Fibroblast of lung (primary cell): Measurements from ENCODE around the gene GALK2. TPM values are rescaled to one million over a fixed set of nuclear protein-coding genes. Genes with fewer than 3 reads are reported as not detected.

Experiments used
- DNase-seq, 2 donors: peaks; one replicate each; pipeline versions ENCODE4 v3.0.0 to v3.0.0-alpha.2; 2010; ENCODE audit warnings: low read depth in 2 of 2
- H2AFZ ChIP-seq: 2 replicates; pipeline ENCODE4 v1.5.1; 2012; ENCODE audit warnings: low read length, control low read depth, inconsistent platforms
- H3K27ac ChIP-seq: 2 replicates; pipeline ENCODE4 v1.5.1; 2011; ENCODE audit warnings: low read length, control low read depth; ENCODE audit not compliant: insufficient read depth
- H3K27me3 ChIP-seq: 2 replicates; pipeline ENCODE4 v1.5.1; 2011; ENCODE audit warnings: mild to moderate bottlenecking, low read length; ENCODE audit not compliant: control insufficient read depth, insufficient read depth
- H3K36me3 ChIP-seq: 2 replicates; pipeline ENCODE4 v1.5.1; 2011; ENCODE audit warnings: low read length; ENCODE audit not compliant: control insufficient read depth, insufficient read depth
- H3K4me1 ChIP-seq: 2 replicates; pipeline ENCODE4 v1.5.1; 2011; ENCODE audit warnings: low read length; ENCODE audit not compliant: control insufficient read depth, insufficient read depth; ENCODE audit errors: extremely low read depth
- H3K4me2 ChIP-seq: 2 replicates; pipeline ENCODE4 v1.5.1; 2011; ENCODE audit warnings: low read length, control low read depth; ENCODE audit not compliant: insufficient read depth; ENCODE audit errors: extremely low read depth
- H3K4me3 ChIP-seq, 4 experiments: fragments of 200-600 bp in 1 of 4; sonication (generic) in 1 of 4; replicated peaks in 1 of 4; 2 replicates each; pipeline ENCODE4 v1.5.1; 2011 to 2016; ENCODE audit warnings: low read length in 4 of 4, low read depth in 3 of 4, mild to moderate bottlenecking in 3 of 4, control low read depth in 2 of 4, inconsistent platforms in 1 of 4, mixed read lengths in 1 of 4; ENCODE audit not compliant: insufficient read depth in 1 of 4; ENCODE audit errors: control extremely low read depth in 1 of 4
- H3K79me2 ChIP-seq: 2 replicates; pipeline ENCODE4 v1.5.1; 2012; ENCODE audit warnings: mild to moderate bottlenecking, low read length, inconsistent platforms; ENCODE audit not compliant: control insufficient read depth, insufficient read depth
- H3K9ac ChIP-seq: 2 replicates; pipeline ENCODE4 v1.5.1; 2011; ENCODE audit warnings: mild to moderate bottlenecking, low read length, control low read depth; ENCODE audit not compliant: insufficient read depth
- H3K9me3 ChIP-seq: 2 replicates; pipeline ENCODE4 v1.5.1; 2012; ENCODE audit warnings: low read depth, low read length; ENCODE audit not compliant: control insufficient read depth, insufficient read depth
- H4K20me1 ChIP-seq: 2 replicates; pipeline ENCODE4 v1.5.1; 2011; ENCODE audit warnings: low read length; ENCODE audit not compliant: control insufficient read depth, insufficient read depth; ENCODE audit errors: extremely low read depth
- EZH2 ChIP-seq: IDR thresholded peaks from 2 replicates; pipeline ENCODE4 v1.5.1; 2012; ENCODE audit warnings: low read length, control low read depth, mild to moderate bottlenecking; ENCODE audit errors: missing control alignments
- polyA plus RNA-seq, 2 donors: library from polyadenylated mRNA; depleted of rRNA in 1 of 2; stranded (reverse) in 1 of 2; unstranded in 1 of 2; fragments of >200 nt; gene quantifications; 2 replicates each; pipeline ENCODE4 v1.2.1, GENCODE V29; 2011 to 2012; ENCODE audit warnings: missing spikeins in 1 of 2
- total RNA-seq: library from RNA; depleted of rRNA; stranded (reverse); fragments of >200 nt; gene quantifications from 2 replicates; pipeline ENCODE4 v1.2.1, GENCODE V29; 2014
- TF ChIP-seq, protein P1 (sequence below), 2 donors: IDR thresholded peaks in 1 of 2; conservative IDR thresholded peaks in 1 of 2; 1 replicate in 1 of 2; 2 replicates in 1 of 2; pipeline ENCODE4 v1.5.1; 2011 to 2012; ENCODE audit warnings: low read length in 2 of 2, control low read depth in 1 of 2, inconsistent platforms in 1 of 2, low read depth in 1 of 2, mild to moderate bottlenecking in 1 of 2

Gene GALK2
- total and polyA plus RNA-seq, 2 donors (not counting 1 experiment from before 2014, with no cell fraction given), result 37.5 to 74.5 TPM

DNA sequence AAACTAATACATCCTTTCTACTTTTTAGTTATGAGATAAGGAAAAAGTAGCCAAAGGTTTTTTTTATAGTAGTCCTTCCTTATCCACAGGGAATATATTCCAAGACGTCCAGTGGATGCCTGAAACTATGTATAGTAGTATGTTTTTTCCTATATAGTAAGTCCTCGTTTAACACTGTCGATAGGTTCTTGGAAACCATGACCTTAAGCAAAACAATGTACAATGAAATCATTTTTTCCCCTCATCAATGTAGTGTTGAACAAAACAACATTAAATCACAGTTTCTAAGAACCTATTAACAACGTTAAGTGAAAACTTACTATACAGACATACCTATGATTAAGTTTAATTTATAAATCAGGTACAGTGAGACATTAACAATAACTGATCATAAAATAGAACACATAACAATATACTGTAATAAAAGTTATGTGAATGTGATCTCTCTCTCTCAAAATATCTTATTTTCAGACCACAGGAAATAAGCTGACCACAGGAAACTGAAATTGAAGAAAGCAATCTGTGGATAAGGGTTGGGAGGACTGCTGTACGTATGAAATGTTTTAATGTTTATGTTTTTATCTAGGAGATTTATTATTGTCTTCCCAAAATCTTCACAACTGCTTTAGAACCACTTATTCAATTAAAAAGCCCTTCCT lies 35.2 kb upstream of the GALK2 start:
- no peaks in the 10 kb centered on the region for H3K9me3 ChIP-seq

DNA sequence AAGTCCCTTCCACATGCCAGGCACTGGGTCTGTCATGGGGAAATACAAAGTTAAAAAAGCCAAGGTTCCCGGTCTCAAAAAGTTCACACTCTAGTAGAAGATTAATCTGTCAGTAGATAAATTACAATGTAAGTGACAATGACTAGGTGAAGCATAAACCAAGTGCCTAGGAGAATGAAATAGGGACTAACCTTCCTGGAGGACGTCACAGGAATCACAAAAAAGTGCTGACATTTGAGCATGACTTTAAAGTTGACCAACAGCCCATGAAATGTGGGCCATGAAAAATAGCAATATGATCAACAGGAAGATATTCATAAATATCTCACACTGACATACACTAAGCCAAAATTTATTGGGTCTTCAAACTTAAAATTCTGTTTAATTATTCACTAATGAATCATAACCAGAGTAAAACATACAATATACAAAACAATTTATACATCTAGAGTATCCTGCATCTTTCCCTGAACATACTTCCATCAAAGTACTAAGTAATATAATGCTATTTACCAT lies 34.6 kb upstream of the GALK2 start:
- Histone ChIP-seq H3K27me3 (no peaks in the 10 kb centered on the region), H4K20me1 (no peaks in the 10 kb centered on the region), H3K4me1 (no peaks in the 10 kb centered on the region), H3K9ac (no peak overlapping the region), H3K27ac (peak overlapping the region; percentile 26), H2AFZ (no peak overlapping the region), H3K4me3 (no peak overlapping the region), H3K9me3 (no peaks in the 10 kb centered on the region), H3K79me2 (peaks cover under 1% of the 10 kb centered on the region), H3K36me3 (peaks cover 2% of the 10 kb centered on the region), H3K4me2 (peak overlapping the region; percentile 33)
- peak in 1 of 2 donors; percentile 26 for DNase-seq
- TF ChIP-seq EZH2, result no peak
- TF ChIP-seq, protein P1, sequence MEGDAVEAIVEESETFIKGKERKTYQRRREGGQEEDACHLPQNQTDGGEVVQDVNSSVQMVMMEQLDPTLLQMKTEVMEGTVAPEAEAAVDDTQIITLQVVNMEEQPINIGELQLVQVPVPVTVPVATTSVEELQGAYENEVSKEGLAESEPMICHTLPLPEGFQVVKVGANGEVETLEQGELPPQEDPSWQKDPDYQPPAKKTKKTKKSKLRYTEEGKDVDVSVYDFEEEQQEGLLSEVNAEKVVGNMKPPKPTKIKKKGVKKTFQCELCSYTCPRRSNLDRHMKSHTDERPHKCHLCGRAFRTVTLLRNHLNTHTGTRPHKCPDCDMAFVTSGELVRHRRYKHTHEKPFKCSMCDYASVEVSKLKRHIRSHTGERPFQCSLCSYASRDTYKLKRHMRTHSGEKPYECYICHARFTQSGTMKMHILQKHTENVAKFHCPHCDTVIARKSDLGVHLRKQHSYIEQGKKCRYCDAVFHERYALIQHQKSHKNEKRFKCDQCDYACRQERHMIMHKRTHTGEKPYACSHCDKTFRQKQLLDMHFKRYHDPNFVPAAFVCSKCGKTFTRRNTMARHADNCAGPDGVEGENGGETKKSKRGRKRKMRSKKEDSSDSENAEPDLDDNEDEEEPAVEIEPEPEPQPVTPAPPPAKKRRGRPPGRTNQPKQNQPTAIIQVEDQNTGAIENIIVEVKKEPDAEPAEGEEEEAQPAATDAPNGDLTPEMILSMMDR (conservative IDR thresholded peaks at IDR 0.05 in 1 of 2, IDR thresholded peaks at IDR 0.05 in 1 of 2; ENCODE audit: low read depth in 1 of 2, low read length in 2 of 2), result no peak

More for the DNA sequence above, 35.2 kb upstream of the GALK2 start:
- TF ChIP-seq EZH2, result no peak
- TF ChIP-seq, protein P1 (conservative IDR thresholded peaks at IDR 0.05 in 1 of 2, IDR thresholded peaks at IDR 0.05 in 1 of 2; ENCODE audit: low read depth in 1 of 2, low read length in 2 of 2), result no peak
- Histone ChIP-seq H3K27me3 (no peaks in the 10 kb centered on the region), H2AFZ (no peak overlapping the region), H4K20me1 (no peaks in the 10 kb centered on the region), H3K79me2 (no peaks in the 10 kb centered on the region), H3K9ac (no peak overlapping the region), H3K4me2 (peak overlapping the region; percentile 33), H3K36me3 (peaks cover 2% of the 10 kb centered on the region), H3K4me1 (no peaks in the 10 kb centered on the region), H3K27ac (peak overlapping the region; percentile 26), H3K4me3 (no peak overlapping the region)
- DNase-seq, result peak; percentile 24 to 72

DNA sequence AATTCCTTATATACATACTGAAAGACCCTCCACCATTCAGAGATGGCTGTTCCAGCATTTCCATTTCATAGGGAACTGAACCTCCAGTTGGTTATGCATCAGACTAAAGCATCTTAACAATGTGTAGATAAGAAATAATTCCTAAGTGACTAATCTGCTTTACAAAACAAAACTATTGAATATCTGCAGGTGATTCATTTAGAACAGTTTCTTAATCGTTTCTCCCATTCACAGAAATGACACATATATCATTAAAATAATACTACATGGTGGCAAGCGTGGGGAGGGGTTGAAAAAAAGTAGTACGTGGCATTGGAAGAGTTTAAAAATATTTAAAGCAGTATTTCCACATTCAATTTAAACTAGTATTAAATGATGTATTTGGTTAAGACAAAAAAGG lies 34.1 kb upstream of the GALK2 start:
- H3K27ac ChIP-seq, result peak overlapping the region; percentile 26

More for the DNA sequence above, 34.1 kb upstream of the GALK2 start:
- TF ChIP-seq, protein P1 (conservative IDR thresholded peaks at IDR 0.05 in 1 of 2, IDR thresholded peaks at IDR 0.05 in 1 of 2; ENCODE audit: low read depth in 1 of 2, low read length in 2 of 2), result no peak
- H2AFZ ChIP-seq, result no peak overlapping the region
- no peaks in the 10 kb centered on the region for H3K27me3 ChIP-seq
- H3K9me3 ChIP-seq, result no peaks in the 10 kb centered on the region
- H3K36me3 ChIP-seq, result peaks cover 2% of the 10 kb centered on the region
- peak; percentile 48 to 95 for DNase-seq
- no peaks in the 10 kb centered on the region for H4K20me1 ChIP-seq
- no peaks in the 10 kb centered on the region for H3K4me1 ChIP-seq
- H3K79me2 ChIP-seq, result peaks cover 2% of the 10 kb centered on the region
- H3K9ac ChIP-seq, result no peak overlapping the region
- H3K4me2 ChIP-seq, result peak overlapping the region; percentile 33
- H3K4me3 ChIP-seq, result no peak overlapping the region
